CD14-positive monocyte (primary cell): Measurements from ENCODE around the gene GREB1. TPM values are rescaled to one million over a fixed set of nuclear protein-coding genes. Genes with fewer than 3 reads are reported as not detected.
A peak's percentile ranks its signal among the peaks of the same experiment; 100 is the strongest.

Experiments
- DNase-seq, 3 donors: peaks; one replicate each; pipeline ENCODE4 v3.0.0-alpha.2; 2011 to 2022
- H2AFZ ChIP-seq: 2 replicates; pipeline ENCODE4 v1.6.0; 2012; ENCODE audit warnings: mild to moderate bottlenecking, low read depth, low read length, inconsistent platforms; ENCODE audit not compliant: insufficient read depth, poor library complexity, severe bottlenecking
- H3K27ac ChIP-seq, 2 donors: 1 replicate in 1 of 2; 2 replicates in 1 of 2; pipeline ENCODE4 v1.5.1; 2012 to 2013; ENCODE audit warnings: low read length in 2 of 2, control low read depth in 1 of 2, inconsistent platforms in 1 of 2, low read depth in 1 of 2, mild to moderate bottlenecking in 1 of 2
- H3K27me3 ChIP-seq, 2 donors: one replicate each; pipeline versions ENCODE4 v1.6.0 to v1.6.1; 2011 to 2013; ENCODE audit warnings: low read length in 2 of 2; ENCODE audit not compliant: control insufficient read depth in 2 of 2, insufficient read depth in 2 of 2
- H3K36me3 ChIP-seq, 2 donors: replicated peaks in 1 of 2; 1 replicate in 1 of 2; 2 replicates in 1 of 2; pipeline versions ENCODE4 v1.5.1 to v1.6.1; 2012 to 2013; ENCODE audit warnings: low read length in 2 of 2, control low read depth in 1 of 2, inconsistent platforms in 1 of 2, mild to moderate bottlenecking in 1 of 2; ENCODE audit not compliant: insufficient read depth in 2 of 2, control insufficient read depth in 1 of 2
- H3K4me1 ChIP-seq, 2 donors: 1 replicate in 1 of 2; 2 replicates in 1 of 2; pipeline versions ENCODE4 v1.5.1 to v1.6.1; 2012 to 2013; ENCODE audit warnings: low read length in 2 of 2, control low read depth in 1 of 2, inconsistent platforms in 1 of 2, mild to moderate bottlenecking in 1 of 2, moderate library complexity in 1 of 2; ENCODE audit not compliant: insufficient read depth in 2 of 2, control insufficient read depth in 1 of 2
- H3K4me2 ChIP-seq: replicated peaks from 2 replicates; pipeline ENCODE3; 2012; ENCODE audit warnings: low read length, moderate library complexity, mild to moderate bottlenecking; ENCODE audit not compliant: poor library complexity, severe bottlenecking; ENCODE audit errors: extremely low read depth
- H3K4me3 ChIP-seq, 3 experiments: fragments of 200-600 bp in 1 of 3; sonication (generic) in 1 of 3; replicated peaks in 1 of 3; 1 replicate in 2 of 3; 2 replicates in 1 of 3; pipeline ENCODE4 v1.5.1; 2011 to 2013; ENCODE audit warnings: low read length in 3 of 3, mild to moderate bottlenecking in 3 of 3, control low read depth in 2 of 3, low read depth in 2 of 3, inconsistent platforms in 1 of 3, moderate library complexity in 1 of 3
- H3K79me2 ChIP-seq: 2 replicates; pipeline ENCODE4 v1.6.0; 2012; ENCODE audit warnings: mild to moderate bottlenecking, control low read depth, inconsistent platforms, low read length, moderate library complexity; ENCODE audit not compliant: insufficient read depth
- H3K9ac ChIP-seq: 2 replicates; pipeline ENCODE4 v1.6.0; 2017; ENCODE audit warnings: low read length, mild to moderate bottlenecking; ENCODE audit not compliant: insufficient read depth, poor library complexity, severe bottlenecking
- H3K9me3 ChIP-seq, 2 donors: replicated peaks in 1 of 2; 1 replicate in 1 of 2; 2 replicates in 1 of 2; pipeline versions ENCODE4 v1.5.1 to v1.6.1; 2012 to 2013; ENCODE audit warnings: low read length in 2 of 2, control low read depth in 1 of 2; ENCODE audit not compliant: control insufficient read depth in 1 of 2, insufficient read depth in 1 of 2
- H4K20me1 ChIP-seq: 2 replicates; pipeline ENCODE4 v1.6.0; 2012; ENCODE audit warnings: mild to moderate bottlenecking, low read length, control low read depth, moderate library complexity; ENCODE audit not compliant: insufficient read depth
- H3K27ac Mint-ChIP-seq, 7 donors: one replicate each; pipeline ENCODE4 v1.8.0; 2020; ENCODE audit warnings: mild to moderate bottlenecking in 7 of 7, mixed read lengths in 7 of 7, moderate library complexity in 6 of 7, inconsistent platforms in 2 of 7
- H3K27me3 Mint-ChIP-seq, 3 donors: one replicate each; pipeline ENCODE4 v1.8.0; 2021 to 2022; ENCODE audit warnings: low read depth in 3 of 3, mild to moderate bottlenecking in 3 of 3, mixed read lengths in 3 of 3, moderate library complexity in 3 of 3, inconsistent platforms in 1 of 3
- H3K36me3 Mint-ChIP-seq, 2 donors: one replicate each; pipeline ENCODE4 v1.8.0; 2020; ENCODE audit warnings: mixed read lengths in 2 of 2, inconsistent platforms in 1 of 2, mild to moderate bottlenecking in 1 of 2
- H3K4me1 Mint-ChIP-seq: one replicate; pipeline ENCODE4 v1.8.0; 2020; ENCODE audit warnings: mild to moderate bottlenecking, mixed read lengths
- H3K4me3 Mint-ChIP-seq, 2 donors: one replicate each; pipeline ENCODE4 v1.8.0; 2020; ENCODE audit warnings: mild to moderate bottlenecking in 2 of 2, mixed read lengths in 2 of 2, moderate library complexity in 1 of 2
- H3K9me3 Mint-ChIP-seq, 7 donors: one replicate each; pipeline ENCODE4 v1.8.0; 2020 to 2022; ENCODE audit warnings: mixed read lengths in 7 of 7, mild to moderate bottlenecking in 6 of 7, moderate library complexity in 6 of 7, inconsistent platforms in 2 of 7
- WGBS: methylation state at CpG from one replicate; pipeline ENCODE4 v1.1.5; 2013; ENCODE audit warnings: missing lambda C conversion rate; ENCODE audit not compliant: insufficient coverage; 5-methylcytosine and 5-hydroxymethylcytosine counted together
- intact Hi-C, 2 donors: fragments of 100-400 bp; cut with micrococcal nuclease; formaldehyde crosslinking; loops; one replicate each; pipeline versions ENCODE4 v1.15.0 to v1.15.1; 2023
- polyA plus RNA-seq, 3 donors: library from polyadenylated mRNA; depleted of rRNA in 1 of 3; unstranded in 2 of 3; stranded (reverse) in 1 of 3; fragments of 300-500 nt in 2 of 3; fragments of >200 nt in 1 of 3; fragmentation: Illumina TruSeq in 2 of 3; gene quantifications; 1 replicate in 2 of 3; 2 replicates in 1 of 3; pipeline ENCODE4 v1.2.3, GENCODE V29; 2012 to 2021
- TF ChIP-seq, protein P1 (sequence below): fragments of 200-600 bp; IDR thresholded peaks from one replicate; pipeline ENCODE4 v1.8.0; 2022; ENCODE audit warnings: antibody characterized with exemption, mild to moderate bottlenecking

The GREB1 gene
- polyA plus RNA-seq, 3 donors, result not detected

- no peaks in the 10 kb centered on the region for H3K79me2 ChIP-seq
- Mint-ChIP-seq H3K4me1 (peaks cover 23% of the 10 kb centered on the region), H3K27me3 (peaks cover 31 to 71% (median 60%) of the 10 kb centered on the region in 3 donors), H3K27ac (peak overlapping the region in 1 of 7 donors; percentile 32), H3K36me3 (no peaks in the 10 kb centered on the region), H3K9me3 (peaks cover 0 to 3% (median 1%) of the 10 kb centered on the region in 7 donors), H3K4me3 (peak overlapping the region in 1 of 2 donors; percentile 31)
- H3K4me2 ChIP-seq, result no peak overlapping the region
- 93% methylated on average over 8 of the region's 9 CpGs for WGBS
- no peaks in the 10 kb centered on the region for H3K36me3 ChIP-seq
- H3K4me3 ChIP-seq, result no peak overlapping the region
- TF ChIP-seq, protein P1, sequence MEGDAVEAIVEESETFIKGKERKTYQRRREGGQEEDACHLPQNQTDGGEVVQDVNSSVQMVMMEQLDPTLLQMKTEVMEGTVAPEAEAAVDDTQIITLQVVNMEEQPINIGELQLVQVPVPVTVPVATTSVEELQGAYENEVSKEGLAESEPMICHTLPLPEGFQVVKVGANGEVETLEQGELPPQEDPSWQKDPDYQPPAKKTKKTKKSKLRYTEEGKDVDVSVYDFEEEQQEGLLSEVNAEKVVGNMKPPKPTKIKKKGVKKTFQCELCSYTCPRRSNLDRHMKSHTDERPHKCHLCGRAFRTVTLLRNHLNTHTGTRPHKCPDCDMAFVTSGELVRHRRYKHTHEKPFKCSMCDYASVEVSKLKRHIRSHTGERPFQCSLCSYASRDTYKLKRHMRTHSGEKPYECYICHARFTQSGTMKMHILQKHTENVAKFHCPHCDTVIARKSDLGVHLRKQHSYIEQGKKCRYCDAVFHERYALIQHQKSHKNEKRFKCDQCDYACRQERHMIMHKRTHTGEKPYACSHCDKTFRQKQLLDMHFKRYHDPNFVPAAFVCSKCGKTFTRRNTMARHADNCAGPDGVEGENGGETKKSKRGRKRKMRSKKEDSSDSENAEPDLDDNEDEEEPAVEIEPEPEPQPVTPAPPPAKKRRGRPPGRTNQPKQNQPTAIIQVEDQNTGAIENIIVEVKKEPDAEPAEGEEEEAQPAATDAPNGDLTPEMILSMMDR, result no peak
- H3K9ac ChIP-seq, result no peak overlapping the region
- peaks cover 9 to 47% of the 10 kb centered on the region in 2 donors for H3K27me3 ChIP-seq
- H4K20me1 ChIP-seq, result no peaks in the 10 kb centered on the region
- DNase-seq, result no peak
- H2AFZ ChIP-seq, result no peak overlapping the region
- no peaks in the 10 kb centered on the region for H3K9me3 ChIP-seq
- H3K4me1 ChIP-seq, result peaks cover 12 to 14% of the 10 kb centered on the region in 2 donors
- intact Hi-C loops, result no loop called here
- H3K27ac ChIP-seq, result no peak overlapping the region
Measured at GRCh38 chr2:11552260-11552638, 18.4 kb downstream of the GREB1 start.

DNA sequence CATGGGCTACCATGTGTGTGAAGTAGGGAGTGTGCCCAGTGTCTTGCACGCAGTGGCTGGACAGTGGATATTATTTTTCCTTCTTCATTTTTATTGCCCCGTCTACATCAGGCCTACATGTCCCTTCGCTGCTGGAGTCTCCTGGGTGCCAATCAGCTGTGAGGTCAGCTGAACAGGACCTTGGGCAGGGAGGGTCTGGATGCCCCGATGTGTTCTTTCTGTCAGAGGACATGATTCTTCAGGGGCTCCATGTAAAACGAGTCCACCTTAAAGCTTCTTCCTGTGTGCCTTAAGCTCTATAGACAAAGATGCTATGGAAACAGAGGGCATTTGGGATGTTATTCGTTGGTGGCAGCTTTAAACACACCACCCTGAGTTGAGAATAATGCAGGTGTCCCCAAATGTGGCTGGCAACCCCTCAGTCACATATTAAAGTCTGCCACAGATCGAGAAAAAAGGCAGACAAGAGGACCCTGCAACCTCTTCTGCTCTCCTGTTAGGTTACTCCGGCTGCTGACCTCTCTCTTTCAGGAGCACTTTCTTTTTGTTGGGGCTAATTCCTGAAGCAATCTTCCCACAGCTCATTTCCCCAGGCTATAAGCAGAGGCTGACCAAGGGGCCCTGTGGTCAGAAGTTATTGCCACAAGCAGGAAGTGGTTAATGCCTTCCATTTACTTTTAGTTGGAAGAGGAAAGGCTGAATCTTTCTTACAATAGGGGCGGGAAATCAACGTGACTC, 20.0 kb downstream of the GREB1 start:
- Mint-ChIP-seq H3K27ac (no peak overlapping the region), H3K4me3 (peak overlapping the region; percentile 66 to 80), H3K36me3 (no peaks in the 10 kb centered on the region), H3K4me1 (peaks cover 23% of the 10 kb centered on the region), H3K9me3 (peaks cover 0 to 6% (median 0%) of the 10 kb centered on the region in 7 donors), H3K27me3 (peaks cover 36 to 77% (median 62%) of the 10 kb centered on the region in 3 donors)
- peak overlapping the region; percentile 14 for H2AFZ ChIP-seq
- H4K20me1 ChIP-seq, result no peaks in the 10 kb centered on the region
- no peaks in the 10 kb centered on the region for H3K9me3 ChIP-seq
- intact Hi-C loops, result no loop called here
- H3K79me2 ChIP-seq, result no peaks in the 10 kb centered on the region
- H3K27me3 ChIP-seq, result peaks cover 20 to 58% of the 10 kb centered on the region in 2 donors
- H3K4me3 ChIP-seq, result peak overlapping the region in 2 of 3 experiments; percentile 6 to 48
- H3K9ac ChIP-seq, result no peak overlapping the region
- TF ChIP-seq, protein P1, result no peak
- DNase-seq, result peak; percentile 2 to 11 (median 3)
- peaks cover 12 to 14% of the 10 kb centered on the region in 2 donors for H3K4me1 ChIP-seq
- H3K36me3 ChIP-seq, result no peaks in the 10 kb centered on the region
- no peak overlapping the region for H3K27ac ChIP-seq
- H3K4me2 ChIP-seq, result peak overlapping the region; percentile 61
- WGBS, result 41% methylated on average over 3 of the region's 10 CpGs
